HCT116 (cell line): Measurements from ENCODE around the gene ADAM17. TPM values are rescaled to one million over a fixed set of nuclear protein-coding genes. Genes with fewer than 3 reads are reported as not detected.

Source experiments
- ATAC-seq: fragments of 200-7000 bp; cut with Tn5 transposase; 2 replicates; pipeline ENCODE4 v1.9.1; 2020; ENCODE audit warnings: mild to moderate bottlenecking, moderate library complexity
- BruUV-seq: library from RNA; stranded (reverse); fragments of 400-500 nt; replicated peaks from 2 replicates; lab custom pipeline; 2021; lab: Mats Ljungman, UMichigan
- CTCF ChIA-PET: fragments of 300-600 bp; sonication (Branson Sonifier 250); formaldehyde crosslinking; loops from one replicate; lab custom pipeline; 2021; ENCODE audit warnings: antibody characterized with exemption; lab: Charles Lee
- POLR2A ChIA-PET: fragments of 300-600, 350-600 bp; sonication (Branson Sonifier 250); formaldehyde crosslinking; loops from one replicate; lab custom pipeline; 2021; ENCODE audit warnings: antibody characterized with exemption; lab: Charles Lee
- RAD21 ChIA-PET, 2 experiments: fragments of 300-600 bp; sonication (Branson Sonifier 250); formaldehyde crosslinking; loops; one replicate each; lab custom pipeline; 2023; ENCODE audit warnings: low total read pairs in 2 of 2; ENCODE audit not compliant: uncharacterized antibody in 2 of 2, unreplicated experiment in 2 of 2, low non-redundant PET in 1 of 2; lab: Charles Lee
- DNase-seq: peaks from one replicate; pipeline ENCODE4 v3.0.0-alpha.2; 2010; ENCODE audit warnings: low read depth, low spot score
- H2AFZ ChIP-seq: fragments of 200-600 bp; shearing (Covaris generic), sonication (generic); 2 replicates; pipeline ENCODE4 v1.6.1; 2017; ENCODE audit warnings: low read depth, mixed run types, mixed read lengths, antibody characterized with exemption, low read length; ENCODE audit not compliant: poor library complexity, severe bottlenecking
- H3K27ac ChIP-seq: 2 replicates; pipeline ENCODE4 v1.5.1; 2012; ENCODE audit warnings: low read depth, low read length
- H3K27me3 ChIP-seq: fragments of 200-600 bp; sonication (generic); 2 replicates; pipeline ENCODE4 v1.6.1; 2016; ENCODE audit warnings: mixed run types, low read length, mixed read lengths; ENCODE audit not compliant: insufficient read depth
- H3K36me3 ChIP-seq, 2 experiments: fragments of 200-500 bp in 1 of 2; fragments of 200-600 bp in 1 of 2; sonication (Bioruptor generic) in 1 of 2; sonication (generic) in 1 of 2; 2 replicates each; pipeline versions ENCODE4 v1.5.1 to v1.6.1; 2014 to 2016; ENCODE audit warnings: low read length in 2 of 2, inconsistent platforms in 1 of 2, mixed read lengths in 1 of 2, mixed run types in 1 of 2; ENCODE audit not compliant: insufficient read depth in 2 of 2, control insufficient read depth in 1 of 2
- H3K4me1 ChIP-seq, 2 experiments: fragments of 200-600 bp in 1 of 2; sonication (generic) in 1 of 2; 2 replicates each; pipeline versions ENCODE4 v1.5.1 to v1.6.1; 2012 to 2017; ENCODE audit warnings: low read length in 2 of 2, inconsistent platforms in 1 of 2, mild to moderate bottlenecking in 1 of 2, mixed read lengths in 1 of 2, mixed run types in 1 of 2, moderate library complexity in 1 of 2; ENCODE audit not compliant: insufficient read depth in 2 of 2, control insufficient read depth in 1 of 2
- H3K4me2 ChIP-seq: fragments of 200-600 bp; sonication (generic); 2 replicates; pipeline ENCODE4 v1.6.1; 2017; ENCODE audit warnings: mixed run types, low read length, mixed read lengths
- H3K4me3 ChIP-seq, 2 experiments: fragments of 200-600 bp in 1 of 2; sonication (generic) in 1 of 2; replicated peaks in 1 of 2; 2 replicates each; pipeline ENCODE4 v1.5.1; 2011 to 2016; ENCODE audit warnings: low read length in 2 of 2, control low read depth in 1 of 2, low read depth in 1 of 2, mild to moderate bottlenecking in 1 of 2, mixed read lengths in 1 of 2, mixed run types in 1 of 2
- H3K79me2 ChIP-seq: fragments of 200-600 bp; sonication (generic); 2 replicates; pipeline ENCODE4 v1.6.1; 2017; ENCODE audit warnings: mild to moderate bottlenecking, mixed run types, low read length, moderate library complexity, mixed read lengths; ENCODE audit not compliant: insufficient read depth
- H3K9ac ChIP-seq: fragments of 200-600 bp; sonication (generic); 2 replicates; pipeline ENCODE4 v1.6.1; 2016; ENCODE audit warnings: low read length, mixed read lengths
- H3K9me2 ChIP-seq: fragments of 200-600 bp; sonication (generic), shearing (Covaris generic); 2 replicates; pipeline ENCODE4 v1.6.1; 2017; ENCODE audit warnings: mixed run types, mild to moderate bottlenecking, moderate library complexity; ENCODE audit not compliant: insufficient read depth
- H3K9me3 ChIP-seq, 2 experiments: fragments of 200-500 bp in 1 of 2; fragments of 200-600 bp in 1 of 2; sonication (Bioruptor generic) in 1 of 2; sonication (generic) in 1 of 2; 2 replicates each; pipeline ENCODE4 v1.6.1; 2014 to 2017; ENCODE audit warnings: low read length in 2 of 2, mixed read lengths in 2 of 2, inconsistent platforms in 1 of 2, low read depth in 1 of 2, mild to moderate bottlenecking in 1 of 2, mixed run types in 1 of 2, moderate library complexity in 1 of 2; ENCODE audit not compliant: control insufficient read depth in 1 of 2, insufficient read depth in 1 of 2
- H4K20me1 ChIP-seq: fragments of 200-600 bp; sonication (generic), shearing (Covaris generic); 2 replicates; pipeline ENCODE4 v1.6.1; 2017; ENCODE audit warnings: mixed run types, mild to moderate bottlenecking, moderate library complexity; ENCODE audit not compliant: insufficient read depth
- ATF3 ChIP-seq: IDR thresholded peaks from 2 replicates; pipeline ENCODE4 v1.6.1; 2012
- JUND ChIP-seq: IDR thresholded peaks from 2 replicates; pipeline ENCODE4 v1.6.1; 2012
- MAX ChIP-seq: IDR thresholded peaks from 2 replicates; pipeline ENCODE4 v1.6.1; 2012
- POLR2AphosphoS5 ChIP-seq: IDR thresholded peaks from 2 replicates; pipeline ENCODE4 v1.6.1; 2011; ENCODE audit warnings: mild to moderate bottlenecking, low read depth, low read length, moderate library complexity
- RAD21 ChIP-seq: IDR thresholded peaks from 2 replicates; pipeline ENCODE4 v1.6.1; 2012; ENCODE audit warnings: low read depth, mild to moderate bottlenecking
- REST ChIP-seq: IDR thresholded peaks from 2 replicates; pipeline ENCODE4 v1.6.1; 2012; ENCODE audit warnings: low read depth
- SIN3A ChIP-seq: IDR thresholded peaks from 2 replicates; pipeline ENCODE4 v1.6.1; 2012; ENCODE audit warnings: low read depth
- ZFX ChIP-seq: fragments of 450-650 bp; IDR thresholded peaks from 2 replicates; pipeline ENCODE4 v1.6.1; 2017
- ZNF274 ChIP-seq: fragments of 200-500 bp; sonication (Bioruptor generic); IDR thresholded peaks from 2 replicates; pipeline ENCODE4 v1.6.1; 2014; ENCODE audit warnings: mild to moderate bottlenecking, low read depth, low read length, inconsistent platforms
- intact Hi-C: fragments of 100-400 bp; cut with micrococcal nuclease; formaldehyde crosslinking; loops from 2 replicates; pipeline ENCODE4 v1.10.0; 2022
- total RNA-seq: library from RNA; stranded (reverse); gene quantifications from one replicate; pipeline ENCODE4 v1.2.1, GENCODE V29; 2021; ENCODE audit not compliant: unreplicated experiment

Gene ADAM17
- total RNA-seq, 1 experiment from 2014 or later, result 39.2 TPM

GRCh38 chr2:9445089-9445488 is 110.5 kb downstream of the ADAM17 start (continued):
- no peak for TF ChIP-seq ZFX
- no peak for TF ChIP-seq SIN3A

GRCh38 chr2:9443526-9443925 is 112.1 kb downstream of the ADAM17 start:
- POLR2A ChIA-PET, result no interaction called here
- peaks cover 25 to 36% of the 10 kb centered on the region in 2 experiments for H3K36me3 ChIP-seq
- TF ChIP-seq POLR2AphosphoS5 (no peak), ZNF274 (no peak), MAX (no peak), JUND (no peak), ATF3 (no peak)

GRCh38 chr2:9441556-9441955 is 114.1 kb downstream of the ADAM17 start:
- TF ChIP-seq REST (no peak), RAD21 (no peak)
- Histone ChIP-seq H2AFZ (no peak overlapping the region), H3K9me3 (no peaks in the 10 kb centered on the region), H3K27ac (no peak overlapping the region), H3K79me2 (no peaks in the 10 kb centered on the region), H3K9ac (no peak overlapping the region), H4K20me1 (no peaks in the 10 kb centered on the region), H3K36me3 (peaks cover 24 to 43% of the 10 kb centered on the region in 2 experiments; a peak in 3 of 4 replicates), H3K27me3 (no peaks in the 10 kb centered on the region), H3K9me2 (no peaks in the 10 kb centered on the region), H3K4me1 (no peaks in the 10 kb centered on the region), H3K4me2 (no peak overlapping the region), H3K4me3 (no peak overlapping the region)
- no peak for DNase-seq
- intact Hi-C loops, result no loop called here
- ATAC-seq, result no peak
- POLR2A ChIA-PET, result no interaction called here
- no TSS peak for BruUV-seq
- CTCF ChIA-PET, result no interaction called here
- RAD21 ChIA-PET, result no interaction called here

More at GRCh38 chr2:9443526-9443925, 112.1 kb downstream of the ADAM17 start:
- Histone ChIP-seq H3K4me1 (no peaks in the 10 kb centered on the region), H3K4me3 (no peak overlapping the region), H3K9me3 (no peaks in the 10 kb centered on the region), H3K27ac (no peak overlapping the region), H3K9me2 (no peaks in the 10 kb centered on the region), H3K4me2 (no peak overlapping the region), H3K9ac (no peak overlapping the region), H3K27me3 (no peaks in the 10 kb centered on the region), H4K20me1 (no peaks in the 10 kb centered on the region), H3K79me2 (no peaks in the 10 kb centered on the region), H2AFZ (no peak overlapping the region)
- ATAC-seq (no peak), DNase-seq (no peak)
- intact Hi-C loops, result no loop called here
- ChIA-PET CTCF (no interaction called here), RAD21 (no interaction called here)
- BruUV-seq, result no TSS peak
